NCI-H1048 (cell line): Measurements from ENCODE around the gene CD48.
A peak's percentile ranks its signal among the peaks of the same experiment; 100 is the strongest.
"Not testable (repeated sequence)": the region's sequence is repeated elsewhere in the genome, so short reads cannot be mapped to it uniquely, and the experiment has no call there.

Experiments used
- DNase-seq: peaks from one replicate; lab custom pipeline; 2025; lab: John Stamatoyannopoulos, UW

CD48 gene

GRCh38 chr1:160713161-160713560 lies 1.5 kb upstream of the CD48 start:
- no peak for DNase-seq

- not testable (repeated sequence) for DNase-seq
Observed at GRCh38 chr1:160712525-160713080, 981 bp upstream of the CD48 start.

GRCh38 chr1:160711276-160711601 lies 383 bp downstream of the CD48 start:
- no peak for DNase-seq

- no peak for DNase-seq
Observed at GRCh38 chr1:160710517-160711252, 937 bp downstream of the CD48 start.

GRCh38 chr1:160709715-160710114 lies 1.9 kb downstream of the CD48 start:
- DNase-seq, result no peak

GRCh38 chr1:160708801-160709200 lies 2.8 kb downstream of the CD48 start:
- DNase-seq, result no peak

- DNase-seq, result no peak
Observed at GRCh38 chr1:160708118-160708517, 3.5 kb downstream of the CD48 start.

- no peak for DNase-seq
Observed at GRCh38 chr1:160707236-160708064, 4.2 kb downstream of the CD48 start.

- DNase-seq, result no peak
Observed at GRCh38 chr1:160706526-160707235, 4.9 kb downstream of the CD48 start.

GRCh38 chr1:160705742-160706141 lies 5.9 kb downstream of the CD48 start:
- no peak for DNase-seq

GRCh38 chr1:160705212-160705621 lies 6.4 kb downstream of the CD48 start:
- DNase-seq, result not testable (repeated sequence)

- no peak for DNase-seq
Observed at GRCh38 chr1:160704250-160704649, 7.4 kb downstream of the CD48 start.

- DNase-seq, result no peak
Observed at GRCh38 chr1:160702100-160702499, 9.5 kb downstream of the CD48 start.

GRCh38 chr1:160692390-160692789 lies 19.2 kb downstream of the CD48 start:
- not testable (repeated sequence) for DNase-seq

GRCh38 chr1:160685266-160685665 lies 26.4 kb downstream of the CD48 start:
- DNase-seq, result no peak

GRCh38 chr1:160682983-160683865 lies 28.4 kb downstream of the CD48 start:
- no peak for DNase-seq

GRCh38 chr1:160681891-160682140 lies 29.8 kb downstream of the CD48 start:
- DNase-seq, result no peak

GRCh38 chr1:160681066-160681890 lies 30.3 kb downstream of the CD48 start:
- DNase-seq, result peak; percentile 51

- DNase-seq, result no peak
Observed at GRCh38 chr1:160680399-160680798, 31.2 kb downstream of the CD48 start.

GRCh38 chr1:160679893-160680292 lies 31.7 kb downstream of the CD48 start:
- no peak for DNase-seq
